ENCODE data around the gene HLA-DOA.

DNA sequence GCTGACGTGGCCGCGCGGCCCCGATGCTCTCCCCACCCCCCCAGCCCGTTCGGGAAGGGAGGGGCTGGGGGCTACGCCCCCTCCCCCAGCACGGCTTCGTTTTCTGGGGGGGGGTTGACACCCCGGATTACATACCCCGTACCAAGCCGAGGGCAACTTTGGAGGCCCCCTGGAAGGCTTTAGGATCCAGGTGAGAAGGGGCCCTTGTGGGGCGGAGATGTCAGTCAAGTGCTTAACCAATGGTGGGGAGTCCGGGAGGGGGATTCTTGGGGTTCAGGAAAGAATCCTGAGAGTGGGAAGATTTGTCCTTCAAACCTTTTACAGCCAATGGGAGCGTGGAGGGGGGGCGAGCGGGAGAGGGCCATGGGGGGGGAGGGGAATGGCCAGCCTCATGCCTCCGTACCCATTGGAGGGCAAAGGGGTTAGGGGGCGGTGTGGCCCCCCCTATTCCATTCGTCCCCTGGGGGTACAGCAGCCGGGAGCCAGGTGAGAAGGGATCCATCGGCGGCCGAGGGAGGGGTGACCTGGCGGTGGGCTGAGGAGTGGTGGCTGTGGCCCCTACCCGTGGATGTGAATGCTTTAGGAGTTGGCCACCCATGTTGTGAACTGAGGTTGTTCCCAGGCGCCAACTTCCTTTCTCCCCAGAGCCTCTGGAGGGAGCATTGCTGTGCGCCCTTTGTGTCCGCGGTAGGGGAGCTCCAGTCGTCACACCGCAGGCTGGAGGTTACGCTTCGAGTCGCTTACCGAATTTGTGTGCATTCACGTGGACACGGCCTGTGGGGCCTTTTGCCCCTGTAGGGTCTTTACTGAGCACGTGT, 40.3 kb downstream of the HLA-DOA start:
- TF ChIP-seq POLR2A (IDR thresholded peaks at IDR 0.05), result peak; percentile 41 to 78 (median 78)
- TF ChIP-seq, protein P1, sequence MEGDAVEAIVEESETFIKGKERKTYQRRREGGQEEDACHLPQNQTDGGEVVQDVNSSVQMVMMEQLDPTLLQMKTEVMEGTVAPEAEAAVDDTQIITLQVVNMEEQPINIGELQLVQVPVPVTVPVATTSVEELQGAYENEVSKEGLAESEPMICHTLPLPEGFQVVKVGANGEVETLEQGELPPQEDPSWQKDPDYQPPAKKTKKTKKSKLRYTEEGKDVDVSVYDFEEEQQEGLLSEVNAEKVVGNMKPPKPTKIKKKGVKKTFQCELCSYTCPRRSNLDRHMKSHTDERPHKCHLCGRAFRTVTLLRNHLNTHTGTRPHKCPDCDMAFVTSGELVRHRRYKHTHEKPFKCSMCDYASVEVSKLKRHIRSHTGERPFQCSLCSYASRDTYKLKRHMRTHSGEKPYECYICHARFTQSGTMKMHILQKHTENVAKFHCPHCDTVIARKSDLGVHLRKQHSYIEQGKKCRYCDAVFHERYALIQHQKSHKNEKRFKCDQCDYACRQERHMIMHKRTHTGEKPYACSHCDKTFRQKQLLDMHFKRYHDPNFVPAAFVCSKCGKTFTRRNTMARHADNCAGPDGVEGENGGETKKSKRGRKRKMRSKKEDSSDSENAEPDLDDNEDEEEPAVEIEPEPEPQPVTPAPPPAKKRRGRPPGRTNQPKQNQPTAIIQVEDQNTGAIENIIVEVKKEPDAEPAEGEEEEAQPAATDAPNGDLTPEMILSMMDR (IDR thresholded peaks at IDR 0.05), result no peak

Data from body of pancreas (tissue), 4 donors.